Germinal center (tissue), 1 donor: ENCODE results near the gene MIB2.
"Not testable (repeated sequence)": the region's sequence is repeated elsewhere in the genome, so short reads cannot be mapped to it uniquely, and the experiment has no call there.

Source experiments
- DNase-seq: peaks from one replicate; pipeline ENCODE4 v3.0.0; 2012; ENCODE audit warnings: mixed read lengths, low spot score

Gene MIB2

GRCh38 chr1:1615256-1616044 is at the start of gene MIB2:
Gene MIB2 (plus strand): TSS chr1:1615500. CDS start chr1:1623453, 7,953 bp downstream.
- DNase-seq: peak; percentile 100

DNA sequence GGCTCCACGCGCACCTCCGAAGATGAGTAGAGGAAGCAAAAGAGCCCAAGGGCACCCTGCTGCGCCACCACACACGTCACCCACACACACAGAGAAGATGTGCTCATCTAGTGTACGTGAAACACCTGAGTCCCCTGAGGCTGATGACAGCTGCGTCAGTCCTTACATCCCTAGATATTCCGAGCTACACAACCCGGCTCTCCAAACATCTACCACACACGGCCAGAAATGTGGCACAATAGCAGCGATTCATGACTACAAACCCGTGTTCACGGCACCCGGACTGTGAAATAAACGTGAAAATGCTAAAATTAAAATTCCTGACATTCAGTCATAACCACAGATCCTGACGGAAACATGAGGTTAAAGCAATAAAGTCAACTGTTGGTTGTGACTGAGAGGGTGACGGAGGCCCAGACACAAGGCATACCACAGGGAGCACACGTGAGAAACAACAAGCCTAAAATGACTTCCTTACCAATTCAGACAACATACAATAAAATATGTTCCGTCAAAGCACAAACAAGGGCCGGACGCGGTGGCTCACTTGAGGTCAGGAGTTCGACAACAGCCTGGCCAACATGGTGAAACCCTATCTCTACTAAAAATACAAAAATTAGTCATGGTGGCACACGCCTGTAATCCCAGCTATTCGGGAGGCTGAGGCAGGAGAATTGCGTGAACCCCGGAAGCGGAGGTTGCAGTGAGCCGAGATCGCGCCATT is 48.0 kb upstream of the MIB2 start:
- no peak for DNase-seq

DNA sequence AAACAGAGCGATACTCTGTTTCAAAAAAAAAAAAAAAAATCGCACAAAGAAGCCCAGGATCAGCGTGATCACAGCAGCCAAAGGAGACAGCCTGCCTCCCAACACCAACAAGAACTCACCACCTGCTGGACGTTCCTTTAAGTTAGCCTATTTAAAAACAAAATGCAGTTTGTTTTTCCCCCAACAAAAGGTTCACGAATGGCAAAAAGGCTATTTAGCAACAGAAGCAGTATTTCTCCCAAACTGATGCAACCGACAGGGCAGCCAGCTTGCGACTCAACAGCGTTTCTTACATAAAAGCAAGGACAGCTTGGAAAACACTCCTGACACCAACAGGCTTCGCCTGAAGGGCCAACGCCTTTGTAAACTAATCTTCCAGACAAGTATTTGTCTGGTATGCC is 47.4 kb upstream of the MIB2 start:
- DNase-seq: no peak

GRCh38 chr1:1569341-1569740 is 46.0 kb upstream of the MIB2 start:
- no peak for DNase-seq

GRCh38 chr1:1573843-1574720 is 41.2 kb upstream of the MIB2 start:
- DNase-seq: peak; percentile 84

DNA sequence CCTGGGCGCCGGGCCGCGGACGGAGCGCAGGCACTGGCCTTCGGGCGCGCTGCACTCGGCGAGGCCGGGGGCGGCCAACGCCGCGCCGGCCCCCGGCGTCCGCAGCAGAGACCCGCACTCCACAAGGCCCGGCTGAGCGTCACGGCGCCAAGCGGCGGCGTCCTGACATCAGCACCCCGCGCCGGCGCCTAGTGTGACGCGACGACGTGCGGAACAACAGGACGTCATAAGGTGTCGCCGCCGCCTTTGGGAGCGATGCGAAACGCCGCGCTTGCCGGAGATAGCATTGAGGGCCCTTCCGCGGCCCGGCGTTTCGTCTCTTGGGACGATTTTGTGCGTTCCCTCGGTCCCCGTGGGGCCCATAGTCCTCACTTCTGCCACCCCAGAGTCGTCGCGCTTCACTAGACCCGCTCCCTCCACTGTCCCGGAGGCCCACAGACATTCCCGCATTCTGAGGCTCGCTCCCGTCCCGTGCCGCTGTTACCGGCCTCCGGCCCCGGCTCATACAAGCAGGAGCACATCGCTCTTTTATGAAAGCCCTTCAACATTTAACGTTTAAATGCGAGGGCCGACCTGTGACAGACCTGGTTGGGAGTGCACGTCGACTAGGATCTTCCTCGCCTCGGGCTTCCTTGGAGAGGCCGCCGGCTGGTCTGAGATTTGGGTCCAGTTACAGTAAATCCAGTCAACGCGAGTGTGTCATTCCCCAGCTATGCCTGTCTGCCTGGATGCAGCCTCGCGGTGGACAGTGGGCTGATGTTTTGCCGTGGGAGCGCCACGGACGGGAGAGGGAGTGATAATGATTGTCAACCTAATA is 40.4 kb upstream of the MIB2 start, which contains the start of gene SSU72:
Gene SSU72, minus strand, starts transcription at position 143 of the 817 bp plus-strand sequence. CDS start 306 bp downstream, outside the sequence.
- DNase-seq: peak; percentile 93

- DNase-seq: no peak
These were observed 37.8 kb upstream of the MIB2 start for GRCh38 chr1:1577367-1578011.

- DNase-seq: no peak
These were observed 36.8 kb upstream of the MIB2 start for GRCh38 chr1:1578371-1578940.

- no peak for DNase-seq
These were observed 32.5 kb upstream of the MIB2 start for GRCh38 chr1:1582585-1583346.

DNA sequence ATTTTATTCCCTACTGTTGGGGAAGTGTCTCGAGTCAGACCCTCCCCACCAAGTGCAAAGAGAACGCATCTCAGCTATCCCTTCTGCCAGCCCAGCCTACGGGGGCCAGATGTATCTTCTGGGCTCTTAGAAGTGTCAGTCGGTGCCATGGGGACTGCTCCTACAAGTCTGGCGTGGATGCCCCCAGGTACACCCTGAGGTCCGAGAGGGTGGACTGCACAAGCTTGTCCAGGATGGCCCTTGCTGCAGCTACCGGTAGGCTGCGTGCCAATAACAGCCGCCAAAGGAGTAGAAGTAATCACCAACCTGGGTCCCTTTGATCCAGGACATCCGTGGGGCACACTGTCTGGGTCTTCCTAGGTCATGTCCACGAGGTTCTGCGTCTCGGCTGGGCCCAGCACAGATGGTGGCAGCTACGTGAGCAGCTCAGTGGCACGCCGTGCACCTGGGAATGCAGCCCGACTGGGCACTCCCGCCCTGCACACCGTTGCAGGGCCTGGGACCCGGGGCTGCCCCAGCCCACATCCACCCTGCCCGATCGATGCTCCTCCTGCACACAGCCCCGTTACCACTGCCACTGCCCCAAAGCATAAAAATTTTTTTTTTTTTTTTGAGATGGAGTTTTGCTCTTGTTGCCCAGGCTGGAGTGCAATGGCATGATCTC is 31.8 kb upstream of the MIB2 start:
- DNase-seq: no peak

- DNase-seq: no peak
These were observed 23.8 kb upstream of the MIB2 start for GRCh38 chr1:1591452-1591851.

DNA sequence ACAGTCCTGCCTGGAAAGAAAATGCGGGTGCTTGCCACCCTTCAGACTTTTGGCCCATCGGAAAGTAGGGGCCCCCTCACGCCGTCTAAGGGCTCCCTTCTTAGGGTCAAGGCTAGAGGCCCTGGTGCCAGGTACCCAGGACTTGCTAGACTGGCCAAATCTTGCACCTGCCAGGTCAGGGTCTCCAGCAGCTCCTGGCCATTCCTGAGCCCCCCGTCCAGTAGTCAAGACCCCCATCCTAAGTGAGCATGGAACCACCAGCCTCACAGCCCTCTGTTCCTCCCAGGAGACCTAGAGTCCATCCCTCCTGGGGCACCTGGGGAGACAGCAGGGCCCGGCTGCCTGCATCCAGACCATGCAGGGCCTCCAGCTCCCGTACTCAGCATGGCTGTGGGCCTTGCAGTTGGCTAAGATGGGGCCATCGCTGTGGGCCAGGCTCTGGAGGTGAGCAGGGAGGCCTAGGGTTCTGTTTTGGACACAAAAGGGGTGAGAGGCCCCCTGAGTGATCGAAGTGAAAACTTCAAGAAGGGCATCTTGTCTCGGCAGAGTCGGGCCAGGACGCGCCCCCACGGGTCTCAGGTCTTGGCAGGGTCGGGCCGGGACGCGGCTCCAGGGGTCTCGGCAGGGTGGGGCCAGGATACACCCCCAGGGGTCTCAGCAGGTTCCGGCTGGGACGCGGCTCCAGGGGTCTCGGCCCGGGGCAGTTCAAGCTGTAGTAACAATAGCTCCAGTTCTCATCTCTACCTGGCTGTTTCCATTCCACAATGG is 21.3 kb upstream of the MIB2 start:
- no peak for DNase-seq

- no peak for DNase-seq
These were observed 20.6 kb upstream of the MIB2 start for GRCh38 chr1:1594602-1595260.

DNA sequence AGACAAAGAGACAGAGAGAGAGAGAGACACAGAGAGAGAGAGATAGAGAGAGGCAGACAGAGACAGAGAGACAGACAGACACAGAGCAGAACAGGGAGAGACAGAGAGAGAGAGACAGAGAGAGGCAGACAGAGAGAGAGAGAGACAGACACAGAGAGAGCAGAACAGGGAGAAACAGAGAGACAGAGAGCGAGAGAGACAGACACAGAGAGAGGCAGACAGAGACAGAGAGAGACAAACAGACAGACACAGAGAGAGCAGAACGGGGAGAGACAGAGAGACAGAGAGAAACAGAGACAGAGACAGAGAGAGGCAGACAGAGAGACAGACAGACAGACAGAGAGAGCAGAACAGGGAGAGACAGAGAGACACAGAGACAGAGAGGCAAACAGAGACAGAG is 20.0 kb upstream of the MIB2 start:
- DNase-seq: not testable (repeated sequence)

GRCh38 chr1:1596493-1597274 is 18.6 kb upstream of the MIB2 start:
- no peak for DNase-seq

DNA sequence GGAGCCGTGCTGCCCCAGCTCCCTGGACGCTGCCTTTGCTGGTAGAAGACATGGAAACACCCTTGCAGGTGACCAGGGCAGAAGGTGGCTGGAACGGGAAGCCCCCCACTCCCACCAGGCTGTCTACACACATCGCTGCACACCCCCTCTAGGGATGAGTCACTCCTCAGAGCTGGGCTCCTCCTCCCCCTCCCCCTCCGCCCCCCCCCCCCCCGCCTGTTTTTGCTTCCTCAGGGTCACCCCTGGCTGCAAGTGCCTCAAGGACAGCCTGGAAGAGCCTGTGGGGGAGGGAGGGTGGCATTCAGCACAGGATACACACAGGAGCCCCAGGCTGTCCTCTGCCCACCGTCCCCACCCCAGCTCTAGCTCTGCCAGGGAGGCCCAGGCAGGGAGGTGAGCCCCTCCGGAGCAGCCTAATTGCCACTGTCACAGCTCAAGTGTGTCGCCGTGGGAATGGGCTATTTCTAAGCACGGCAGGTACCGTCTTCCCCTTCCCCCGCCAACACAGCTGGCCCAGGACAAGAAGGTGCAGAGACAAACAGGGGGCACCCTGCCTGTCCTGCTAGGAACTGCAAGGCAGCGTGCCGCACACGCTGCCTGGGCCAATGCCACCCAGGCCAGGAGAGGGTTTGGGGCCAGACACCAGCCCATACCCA is 17.9 kb upstream of the MIB2 start:
- peak; percentile 54 for DNase-seq
